ENCODE results near the gene TOMM40L.

GRCh38 chr1:161214369-161214768 is 11.5 kb upstream of the TOMM40L start:
- no peak for TF ChIP-seq CTCF (IDR thresholded peaks at IDR 0.05)
- no peak for TF ChIP-seq POLR2A (IDR thresholded peaks at IDR 0.05)

Data from uterus (tissue), 2 donors.